Natural killer cell (primary cell): ENCODE data around the gene SRCIN1. TPM values are rescaled to one million over a fixed set of nuclear protein-coding genes. Genes with fewer than 3 reads are reported as not detected.

Experiments
- ATAC-seq, 3 donors: fragments of 150-1000 bp in 2 of 3; fragments of 200-7000 bp in 1 of 3; cut with Tn5 transposase; 1 replicate in 1 of 3; 2 replicates in 2 of 3; pipeline ENCODE4 v1.10.0; 2021; ENCODE audit warnings: mild to moderate bottlenecking in 2 of 3, moderate library complexity in 2 of 3
- DNase-seq, 2 donors: peaks; one replicate each; pipeline versions ENCODE4 v3.0.0 to v3.0.0-alpha.2; 2013 to 2021; ENCODE audit warnings: mixed read lengths in 1 of 2
- H3K27ac ChIP-seq: one replicate; pipeline ENCODE4 v1.5.1; 2013; ENCODE audit warnings: mild to moderate bottlenecking, low read length
- H3K27me3 ChIP-seq: one replicate; pipeline ENCODE4 v1.6.1; 2013; ENCODE audit warnings: low read length; ENCODE audit not compliant: control insufficient read depth, insufficient read depth
- H3K36me3 ChIP-seq: one replicate; pipeline ENCODE4 v1.6.1; 2013; ENCODE audit warnings: low read length; ENCODE audit not compliant: control insufficient read depth, insufficient read depth
- H3K4me1 ChIP-seq: one replicate; pipeline ENCODE4 v1.6.1; 2013; ENCODE audit warnings: low read length; ENCODE audit not compliant: control insufficient read depth, insufficient read depth
- H3K4me3 ChIP-seq: one replicate; pipeline ENCODE4 v1.5.1; 2013; ENCODE audit warnings: low read length
- H3K9me3 ChIP-seq: one replicate; pipeline ENCODE4 v1.6.1; 2013; ENCODE audit warnings: low read length; ENCODE audit not compliant: control insufficient read depth, insufficient read depth
- H3K27ac Mint-ChIP-seq, 2 donors: one replicate each; pipeline ENCODE4 v1.8.0; 2022; ENCODE audit warnings: mild to moderate bottlenecking in 2 of 2, mixed read lengths in 2 of 2, moderate library complexity in 1 of 2
- H3K27me3 Mint-ChIP-seq, 2 donors: one replicate each; pipeline ENCODE4 v1.8.0; 2022; ENCODE audit warnings: low read depth in 2 of 2, mixed read lengths in 2 of 2
- H3K36me3 Mint-ChIP-seq: one replicate; pipeline ENCODE4 v1.8.0; 2022; ENCODE audit warnings: mixed read lengths
- H3K4me1 Mint-ChIP-seq, 2 donors: one replicate each; pipeline ENCODE4 v1.8.0; 2022; ENCODE audit warnings: mixed read lengths in 2 of 2
- H3K4me3 Mint-ChIP-seq: one replicate; pipeline ENCODE4 v1.8.0; 2022; ENCODE audit warnings: mild to moderate bottlenecking, moderate library complexity, mixed read lengths
- H3K9me3 Mint-ChIP-seq, 2 donors: one replicate each; pipeline ENCODE4 v1.8.0; 2022; ENCODE audit warnings: mixed read lengths in 2 of 2
- WGBS: methylation state at CpG from one replicate; pipeline ENCODE4 v1.1.7; 2013; ENCODE audit warnings: missing lambda C conversion rate; ENCODE audit not compliant: insufficient coverage; 5-methylcytosine and 5-hydroxymethylcytosine counted together
- intact Hi-C: fragments of 100-400 bp; cut with micrococcal nuclease; formaldehyde crosslinking; loops from one replicate; pipeline ENCODE4 v1.14.2; 2022
- total RNA-seq, 4 donors: library from RNA; stranded (reverse); fragments of 120-200 nt in 1 of 4; gene quantifications; one replicate each; pipeline versions ENCODE4 v1.2.3 to v1.2.4, GENCODE V29; 2013 to 2022
- TF ChIP-seq, protein P1 (sequence below): fragments of 200-600 bp; IDR thresholded peaks from one replicate; pipeline ENCODE4 v1.8.0; 2022; ENCODE audit warnings: antibody characterized with exemption

The SRCIN1 gene
- total RNA-seq, 3 donors from 2014 or later (not counting 1 experiment from before 2014, with no cell fraction given) = 0.28 to 0.50 TPM; not detected in 1

DNA sequence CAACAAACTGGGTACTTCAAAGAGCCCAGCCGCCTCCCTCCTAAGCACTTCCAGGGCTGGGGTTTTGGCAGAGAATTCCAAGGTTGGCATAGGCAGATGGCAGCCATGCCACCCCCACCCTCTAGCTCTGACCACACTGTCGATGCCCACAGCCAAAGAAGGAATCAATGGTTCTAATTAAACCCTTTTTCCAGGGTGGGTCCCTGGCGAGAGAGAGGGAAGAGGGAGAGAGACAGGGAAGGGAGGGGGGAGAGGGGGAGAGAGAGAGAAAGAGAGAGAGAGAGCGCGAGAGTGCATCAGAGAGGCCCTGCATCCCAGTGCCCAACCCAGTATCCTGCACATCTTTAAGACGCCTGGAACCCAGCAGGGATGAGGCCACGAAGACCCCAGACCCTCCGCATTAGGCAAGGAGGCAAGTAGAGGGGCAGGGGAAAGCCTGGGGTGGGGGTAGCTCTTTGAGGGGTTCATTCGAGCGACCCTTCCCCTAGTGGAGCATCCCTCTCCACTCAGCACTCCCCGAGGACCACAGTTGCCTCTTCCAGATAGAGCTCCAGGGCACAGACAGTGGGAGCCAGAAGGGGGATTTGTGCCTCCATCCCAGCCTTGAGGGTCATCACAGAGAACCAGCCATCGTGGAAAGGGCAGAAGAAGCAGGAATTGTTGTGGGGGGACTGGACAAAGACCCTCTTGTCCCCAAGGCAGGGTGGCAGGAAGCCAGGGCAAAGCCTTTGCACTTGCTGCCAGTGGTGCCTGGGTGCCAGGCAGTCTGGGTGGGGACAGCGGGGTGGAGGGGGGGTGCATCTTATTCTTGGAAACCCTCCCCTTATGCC, 2.6 kb downstream of the SRCIN1 start:
- WGBS = 41% methylated on average over 9 of the region's 13 CpGs
- H3K4me1 ChIP-seq = peaks cover 22% of the 10 kb centered on the region
- peak overlapping the region; percentile 47 for H3K4me3 Mint-ChIP-seq

DNA sequence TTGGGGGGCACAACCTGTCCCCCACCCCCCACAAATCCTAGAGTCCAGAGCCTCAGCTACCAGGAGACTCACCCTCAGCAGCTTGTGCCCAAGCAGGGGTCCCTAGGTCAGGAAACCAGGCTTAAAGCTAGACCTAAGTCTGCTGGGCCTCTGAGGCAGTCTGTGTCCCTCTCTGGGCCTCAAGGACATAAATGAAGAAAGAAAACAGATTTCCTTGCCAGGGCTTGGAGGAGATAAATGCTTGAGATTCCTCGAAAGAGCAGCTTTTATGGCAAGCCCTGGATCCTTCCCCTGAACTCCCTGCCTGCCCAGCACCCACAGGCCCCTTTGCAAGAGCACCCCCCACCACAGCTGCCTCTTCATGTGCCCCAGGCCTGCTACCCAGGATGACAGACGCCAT, 3.3 kb downstream of the SRCIN1 start:
- Mint-ChIP-seq H3K36me3 (no peaks in the 10 kb centered on the region), H3K9me3 (no peaks in the 10 kb centered on the region), H3K4me3 (no peak overlapping the region), H3K27me3 (peaks cover 22 to 52% of the 10 kb centered on the region in 2 donors), H3K27ac (no peak overlapping the region), H3K4me1 (peaks cover 0 to 22% of the 10 kb centered on the region in 2 donors)
- no peak overlapping the region for H3K4me3 ChIP-seq
- peaks cover 22% of the 10 kb centered on the region for H3K4me1 ChIP-seq
- 19% methylated on average over 1 of the region's 2 CpGs for WGBS
- no peak for ATAC-seq
- TF ChIP-seq, protein P1, sequence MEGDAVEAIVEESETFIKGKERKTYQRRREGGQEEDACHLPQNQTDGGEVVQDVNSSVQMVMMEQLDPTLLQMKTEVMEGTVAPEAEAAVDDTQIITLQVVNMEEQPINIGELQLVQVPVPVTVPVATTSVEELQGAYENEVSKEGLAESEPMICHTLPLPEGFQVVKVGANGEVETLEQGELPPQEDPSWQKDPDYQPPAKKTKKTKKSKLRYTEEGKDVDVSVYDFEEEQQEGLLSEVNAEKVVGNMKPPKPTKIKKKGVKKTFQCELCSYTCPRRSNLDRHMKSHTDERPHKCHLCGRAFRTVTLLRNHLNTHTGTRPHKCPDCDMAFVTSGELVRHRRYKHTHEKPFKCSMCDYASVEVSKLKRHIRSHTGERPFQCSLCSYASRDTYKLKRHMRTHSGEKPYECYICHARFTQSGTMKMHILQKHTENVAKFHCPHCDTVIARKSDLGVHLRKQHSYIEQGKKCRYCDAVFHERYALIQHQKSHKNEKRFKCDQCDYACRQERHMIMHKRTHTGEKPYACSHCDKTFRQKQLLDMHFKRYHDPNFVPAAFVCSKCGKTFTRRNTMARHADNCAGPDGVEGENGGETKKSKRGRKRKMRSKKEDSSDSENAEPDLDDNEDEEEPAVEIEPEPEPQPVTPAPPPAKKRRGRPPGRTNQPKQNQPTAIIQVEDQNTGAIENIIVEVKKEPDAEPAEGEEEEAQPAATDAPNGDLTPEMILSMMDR = no peak
- no peaks in the 10 kb centered on the region for H3K9me3 ChIP-seq
- intact Hi-C loops = no loop called here
- no peak for DNase-seq
- no peaks in the 10 kb centered on the region for H3K36me3 ChIP-seq
- no peak overlapping the region for H3K27ac ChIP-seq
- peaks cover 24% of the 10 kb centered on the region for H3K27me3 ChIP-seq

More for the DNA sequence above, 2.6 kb downstream of the SRCIN1 start:
- TF ChIP-seq, protein P1 = no peak
- intact Hi-C loops = no loop called here
- Histone ChIP-seq H3K9me3 (no peaks in the 10 kb centered on the region), H3K4me3 (no peak overlapping the region), H3K36me3 (no peaks in the 10 kb centered on the region), H3K27me3 (peaks cover 29% of the 10 kb centered on the region), H3K27ac (no peak overlapping the region)
- Mint-ChIP-seq H3K36me3 (no peaks in the 10 kb centered on the region), H3K27me3 (peaks cover 24 to 52% of the 10 kb centered on the region in 2 donors), H3K27ac (peak overlapping the region in 1 of 2 donors; percentile 17), H3K4me1 (peaks cover 0 to 22% of the 10 kb centered on the region in 2 donors), H3K9me3 (no peaks in the 10 kb centered on the region)
- DNase-seq (no peak), ATAC-seq (no peak)

DNA sequence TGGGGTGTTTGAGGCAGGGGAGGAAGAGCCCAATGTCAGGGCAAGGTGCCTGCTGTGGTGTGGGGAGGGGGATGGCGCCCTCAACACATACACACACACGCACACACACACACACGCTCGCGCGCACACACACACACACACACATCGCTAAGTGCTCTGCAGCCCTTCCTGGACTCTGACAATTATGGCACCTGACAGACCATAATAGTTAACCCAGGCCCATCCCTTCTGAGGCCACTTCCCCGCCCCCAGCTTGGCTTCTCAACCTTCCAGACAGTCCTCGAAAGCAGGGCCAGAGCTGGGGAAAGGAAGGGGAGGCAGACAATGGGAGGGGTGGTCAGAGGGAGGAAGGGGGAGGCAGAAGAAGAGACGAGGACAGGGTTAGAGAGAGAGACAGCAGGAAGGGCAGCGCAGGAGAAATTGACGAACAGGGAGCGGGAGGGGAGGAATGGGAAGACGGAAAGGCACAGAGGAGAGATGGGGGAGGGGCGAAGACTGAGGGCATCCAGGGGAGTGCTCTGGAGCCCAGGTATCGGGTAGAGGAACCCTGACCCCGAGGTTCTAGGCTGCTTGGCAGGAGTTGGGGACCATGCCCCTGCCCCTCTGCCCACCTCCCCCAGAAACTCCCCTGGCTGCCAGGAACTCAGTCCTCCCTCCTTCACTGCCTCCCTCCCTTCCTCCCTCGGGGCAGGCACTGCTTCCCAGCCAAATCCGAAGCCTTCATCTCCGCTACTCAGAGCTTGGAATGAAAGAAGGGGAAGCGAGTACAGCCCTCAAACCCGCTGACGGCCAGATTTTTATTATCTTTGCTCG, 4.0 kb downstream of the SRCIN1 start:
- no peak overlapping the region for H3K4me3 ChIP-seq
- H3K27ac ChIP-seq = no peak overlapping the region
- no peaks in the 10 kb centered on the region for H3K36me3 Mint-ChIP-seq
- peaks cover 0 to 17% of the 10 kb centered on the region in 2 donors for H3K4me1 Mint-ChIP-seq
- no peak overlapping the region for H3K4me3 Mint-ChIP-seq
- H3K27me3 ChIP-seq = peaks cover 19% of the 10 kb centered on the region
- no peaks in the 10 kb centered on the region for H3K36me3 ChIP-seq
- intact Hi-C loops = no loop called here
- DNase-seq (no peak), ATAC-seq (no peak)
- H3K9me3 ChIP-seq = no peaks in the 10 kb centered on the region
- WGBS = 9% methylated on average over 22 of the region's 24 CpGs
- no peak overlapping the region for H3K27ac Mint-ChIP-seq
- peaks cover 25 to 50% of the 10 kb centered on the region in 2 donors for H3K27me3 Mint-ChIP-seq
- no peaks in the 10 kb centered on the region for H3K9me3 Mint-ChIP-seq
- peaks cover 15% of the 10 kb centered on the region for H3K4me1 ChIP-seq
- TF ChIP-seq, protein P1 = no peak
